ENCODE measurements around the gene KCTD5.
"Not testable (repeated sequence)": the region's sequence is repeated elsewhere in the genome, so short reads cannot be mapped to it uniquely, and the experiment has no call there.

KCTD5 gene, protein sequence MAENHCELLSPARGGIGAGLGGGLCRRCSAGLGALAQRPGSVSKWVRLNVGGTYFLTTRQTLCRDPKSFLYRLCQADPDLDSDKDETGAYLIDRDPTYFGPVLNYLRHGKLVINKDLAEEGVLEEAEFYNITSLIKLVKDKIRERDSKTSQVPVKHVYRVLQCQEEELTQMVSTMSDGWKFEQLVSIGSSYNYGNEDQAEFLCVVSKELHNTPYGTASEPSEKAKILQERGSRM

GRCh38 chr16:2682209-2683021 is at the start of gene KCTD5:
TSS of gene KCTD5 (plus strand) at chr16:2682523. CDS start at chr16:2682549, 26 bp downstream.
- DNase-seq: peak; percentile 86 to 92

GRCh38 chr16:2639071-2639721 is 43.1 kb upstream of the KCTD5 start:
- DNase-seq: not testable (repeated sequence)

GRCh38 chr16:2639722-2640072 is 42.6 kb upstream of the KCTD5 start:
- DNase-seq: not testable (repeated sequence)

DNA sequence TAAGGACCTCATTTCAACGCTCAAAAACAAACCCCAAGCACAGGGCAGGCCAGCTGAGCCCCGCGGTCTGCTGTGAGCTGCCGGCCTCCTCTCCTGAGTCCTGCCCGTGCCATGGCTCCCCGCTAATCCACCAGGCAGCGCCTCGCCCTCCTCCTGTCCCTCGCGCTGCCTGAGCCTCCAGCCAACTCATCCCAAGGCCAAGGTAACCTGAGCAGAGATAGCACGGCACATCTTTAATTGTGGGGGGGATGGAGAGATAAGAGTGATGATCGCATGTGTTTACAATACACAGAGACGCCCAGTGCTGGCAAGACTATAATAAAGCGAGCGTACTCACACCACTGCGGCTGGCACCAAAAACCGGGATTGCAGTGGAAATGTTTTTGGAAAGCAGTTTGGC is 39.8 kb upstream of the KCTD5 start:
- DNase-seq: not testable (repeated sequence)

GRCh38 chr16:2644754-2645453 is 37.4 kb upstream of the KCTD5 start:
- not testable (repeated sequence) for DNase-seq

DNA sequence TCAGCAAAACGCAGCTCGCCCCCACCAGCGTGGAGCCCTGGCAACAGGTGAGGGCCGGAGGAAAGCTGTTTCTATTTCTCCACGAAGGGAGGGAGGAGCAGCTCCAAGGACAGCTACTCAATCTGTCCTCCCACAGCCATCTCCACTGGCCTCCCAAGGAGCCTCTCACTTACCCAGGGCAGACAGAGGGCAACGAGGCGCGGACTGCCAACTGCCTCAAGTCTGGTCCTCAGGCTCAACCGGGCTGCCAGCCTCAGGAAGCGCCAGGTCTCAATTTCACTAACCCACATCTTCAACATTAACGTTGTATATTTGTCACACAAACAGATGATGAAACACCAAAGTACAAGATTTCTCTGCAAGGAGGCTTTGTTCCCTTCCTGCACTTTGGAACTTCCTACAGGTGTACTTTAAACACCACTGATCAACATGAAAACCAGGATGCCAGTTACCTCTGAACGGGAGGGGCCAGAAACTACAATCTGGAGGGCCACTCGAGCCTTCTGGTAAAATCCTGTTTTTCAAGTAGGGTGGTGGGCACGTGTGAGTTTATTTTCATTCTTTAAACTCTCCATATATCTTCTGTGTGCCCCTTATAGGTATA is 31.0 kb upstream of the KCTD5 start:
- DNase-seq: not testable (repeated sequence)

GRCh38 chr16:2653915-2654314 is 28.4 kb upstream of the KCTD5 start:
- not testable (repeated sequence) for DNase-seq

DNA sequence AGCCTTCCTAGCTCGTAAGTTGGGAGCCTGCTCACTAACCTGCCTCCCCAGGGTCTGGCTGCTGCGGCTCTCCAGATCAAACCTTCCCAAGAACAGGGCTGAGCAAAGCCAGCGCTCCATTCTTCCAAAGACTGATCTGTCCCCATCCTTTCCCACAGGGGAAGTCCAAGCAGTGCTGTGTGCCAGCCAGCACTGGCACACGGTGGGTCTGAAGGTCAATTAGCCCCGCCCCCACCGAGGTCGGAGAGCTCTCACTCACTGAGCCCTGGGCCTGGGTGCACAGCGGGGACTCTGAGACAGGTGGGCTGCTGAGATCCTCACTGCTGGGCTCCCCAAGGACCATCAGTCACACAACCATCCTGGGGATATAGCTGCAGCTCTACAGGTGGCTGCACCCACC is 27.4 kb upstream of the KCTD5 start:
- not testable (repeated sequence) for DNase-seq

- DNase-seq: no peak
Measured at GRCh38 chr16:2656985-2657384, 25.3 kb upstream of the KCTD5 start.

DNA sequence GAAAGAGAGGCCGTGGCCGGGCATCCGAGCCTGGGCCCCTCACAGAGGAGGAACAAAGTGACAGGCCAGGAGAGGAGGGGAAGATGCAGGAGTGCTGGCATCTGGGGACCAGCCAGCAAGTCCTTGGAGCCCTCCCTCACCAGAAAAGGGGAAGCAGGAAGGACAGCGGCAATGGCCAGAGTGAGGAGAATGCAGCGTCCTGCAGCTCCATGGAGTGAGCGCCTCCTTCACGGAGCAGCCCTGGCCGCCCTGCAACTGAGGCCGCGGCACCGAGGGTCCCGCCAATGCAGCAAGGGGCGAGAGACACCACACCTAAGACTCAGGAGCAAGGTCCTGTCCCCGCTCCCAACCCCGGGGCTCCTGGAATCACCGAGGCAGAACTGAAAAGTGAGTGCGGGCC is 24.5 kb upstream of the KCTD5 start:
- DNase-seq: not testable (repeated sequence)

GRCh38 chr16:2659560-2659959 is 22.8 kb upstream of the KCTD5 start:
- peak in 1 of 2 experiments; percentile 16 for DNase-seq

DNA sequence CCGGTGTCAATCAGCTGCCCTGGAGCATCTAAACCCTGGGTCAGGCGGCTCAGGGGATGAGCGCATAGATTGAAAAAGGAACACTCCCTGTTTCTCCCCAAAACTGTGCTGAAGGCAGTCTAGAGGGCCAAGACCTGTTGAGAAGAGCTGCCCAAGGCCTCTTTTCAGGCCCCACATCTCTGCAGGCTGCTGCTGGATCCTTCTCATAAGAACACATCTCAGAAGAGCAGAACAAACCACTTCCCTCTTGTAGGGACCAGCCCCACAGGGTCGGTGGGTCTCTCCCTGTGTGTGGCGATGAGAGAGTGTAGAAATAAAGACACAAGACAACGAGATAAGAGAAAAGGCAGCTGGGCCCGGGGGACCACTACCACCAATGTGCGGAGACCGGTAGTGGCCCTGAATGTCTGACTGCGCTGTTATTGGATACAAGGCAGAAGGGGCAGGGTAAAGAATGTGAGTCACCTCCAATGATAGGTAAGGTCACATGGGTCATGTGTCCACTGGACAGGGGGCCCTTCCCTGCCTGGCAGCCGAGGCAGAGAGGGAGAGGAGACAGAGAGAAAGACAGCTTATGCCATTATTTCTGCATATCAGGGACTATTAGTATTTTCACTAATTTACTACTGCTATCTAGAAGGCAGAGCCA is 22.2 kb upstream of the KCTD5 start:
- not testable (repeated sequence) for DNase-seq

DNA sequence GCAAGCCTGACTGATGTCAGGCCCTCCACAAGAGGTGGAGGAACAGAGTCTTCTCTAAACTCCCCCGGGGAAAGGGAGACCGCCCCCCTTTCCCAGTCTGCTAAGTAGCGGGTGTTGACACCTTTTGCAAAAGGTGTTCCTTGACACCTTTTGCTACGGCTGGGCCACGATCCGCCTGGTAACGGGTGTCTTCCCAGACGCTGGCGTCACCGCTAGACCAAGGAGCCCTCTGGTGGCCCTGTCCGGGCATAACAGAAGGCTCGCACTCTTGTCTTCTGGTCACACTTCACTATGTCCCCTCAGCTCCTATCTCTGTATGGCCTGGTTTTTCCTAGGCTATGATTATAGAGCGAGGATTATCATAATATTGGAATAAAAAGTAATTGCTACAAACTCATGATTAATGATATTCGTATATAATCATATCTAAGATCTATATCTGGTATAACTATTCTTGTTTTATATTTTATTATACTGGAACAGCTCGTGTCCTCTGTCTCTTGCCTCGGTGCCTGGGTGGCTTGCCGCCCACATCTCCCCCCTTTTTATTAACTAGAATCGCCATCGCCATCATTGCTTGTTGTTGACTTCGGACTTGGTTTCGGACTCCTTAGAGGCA is 21.5 kb upstream of the KCTD5 start:
- DNase-seq: not testable (repeated sequence)

GRCh38 chr16:2663553-2664546 is 18.5 kb upstream of the KCTD5 start:
- DNase-seq: no peak

GRCh38 chr16:2664574-2664982 is 17.7 kb upstream of the KCTD5 start:
- DNase-seq: no peak

DNA sequence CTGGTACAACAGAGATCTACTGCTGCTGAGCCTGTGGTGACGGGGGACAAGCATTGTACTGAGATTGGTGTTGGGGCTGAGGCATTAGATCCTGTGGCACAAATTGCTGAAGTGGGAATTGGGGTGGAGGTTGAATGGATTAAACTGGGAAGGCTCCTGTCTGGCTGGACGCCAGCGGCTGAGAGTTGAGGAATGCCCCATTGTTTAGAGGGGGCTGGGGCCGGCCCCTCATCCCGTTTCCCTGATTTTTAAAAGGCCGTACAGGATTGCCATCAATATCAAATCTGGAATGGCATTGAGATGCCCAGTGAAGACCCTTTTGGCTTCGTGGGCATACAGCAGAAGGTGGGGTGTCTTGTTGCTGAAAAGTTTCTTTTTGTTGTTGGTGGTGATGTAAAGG is 15.7 kb upstream of the KCTD5 start:
- DNase-seq: not testable (repeated sequence)

DNA sequence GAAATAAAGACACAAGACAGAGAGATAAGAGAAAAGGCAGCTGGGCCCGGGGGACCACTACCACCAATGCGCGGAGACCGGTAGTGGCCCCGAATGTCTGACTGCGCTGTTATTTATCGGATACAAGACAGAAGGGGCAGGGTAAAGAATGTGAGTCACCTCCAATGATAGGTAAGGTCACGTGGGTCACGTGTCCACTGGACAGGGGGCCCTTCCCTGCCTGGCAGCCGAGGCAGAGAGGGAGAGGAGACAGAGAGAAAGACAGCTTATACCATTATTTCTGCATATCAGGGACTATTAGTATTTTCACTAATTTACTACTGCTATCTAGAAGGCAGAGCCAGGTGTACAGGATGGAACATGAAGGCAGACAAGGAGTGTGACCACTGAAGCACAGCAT is 12.7 kb upstream of the KCTD5 start:
- DNase-seq: not testable (repeated sequence)

GRCh38 chr16:2670017-2670416 is 12.3 kb upstream of the KCTD5 start:
- peak in 1 of 2 experiments; percentile 18 for DNase-seq

DNA sequence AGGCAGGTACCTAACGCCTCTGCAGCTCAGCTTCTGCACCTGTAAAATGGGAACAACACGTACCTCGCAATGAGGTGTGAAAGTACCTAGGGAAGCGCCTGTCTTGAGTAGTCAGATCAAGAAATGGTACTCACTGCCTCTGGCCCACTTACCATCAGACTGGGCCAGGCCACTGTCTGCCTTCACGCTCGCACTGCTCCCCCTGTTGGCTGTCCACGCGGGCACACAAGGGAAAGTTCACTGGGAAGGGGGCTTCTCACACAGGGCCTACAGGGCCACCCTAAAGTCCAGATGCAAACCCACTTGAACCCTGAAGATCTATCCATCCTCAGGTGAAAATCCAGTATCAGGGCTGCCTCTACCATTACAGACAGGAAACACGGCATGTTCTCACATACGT is 11.1 kb upstream of the KCTD5 start:
- DNase-seq: peak; percentile 15 to 20

GRCh38 chr16:2671741-2672140 is 10.6 kb upstream of the KCTD5 start:
- no peak for DNase-seq
